NCI-H2196 (cell line): ENCODE measurements around the gene USP19.

Experiments
- DNase-seq: peaks from one replicate; lab custom pipeline; 2025; ENCODE audit not compliant: unreplicated experiment; lab: John Stamatoyannopoulos, UW

USP19 gene

DNA sequence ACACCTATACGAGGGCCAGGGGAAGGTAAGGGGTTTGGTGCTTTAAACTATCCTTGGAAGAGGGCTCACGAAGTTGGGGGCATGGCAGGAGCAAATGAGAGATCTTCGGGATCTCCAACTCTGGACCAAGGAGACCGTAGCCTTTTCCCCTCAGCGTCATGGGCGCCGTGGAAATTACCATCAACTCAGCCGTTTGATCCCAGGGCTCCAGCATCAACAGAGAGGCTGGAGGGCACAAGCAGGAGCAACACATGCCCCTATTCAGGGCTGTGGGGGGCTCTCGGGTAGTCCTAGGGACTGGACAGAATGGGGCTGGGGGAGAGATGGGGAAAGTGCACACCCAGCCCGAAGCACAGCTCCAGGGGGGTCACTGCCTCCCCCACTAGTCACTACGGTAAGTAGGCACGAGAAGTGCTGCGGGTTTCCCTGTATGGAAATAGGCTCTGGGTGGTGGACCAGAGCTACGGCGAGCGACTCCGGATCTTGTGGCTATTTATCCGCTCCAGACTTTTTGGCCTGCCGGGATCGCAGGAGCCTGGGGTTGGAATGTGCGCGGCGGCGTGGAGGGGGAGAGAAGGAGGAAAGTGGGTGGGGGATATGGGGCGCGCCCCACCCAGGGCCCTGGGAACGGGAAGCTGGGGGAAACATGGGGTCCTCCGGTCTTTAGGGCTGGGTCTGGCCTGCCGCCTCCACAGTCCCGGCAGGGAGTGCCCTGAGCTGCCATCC is 12.8 kb upstream of the USP19 start:
- DNase-seq, result peak; percentile 35

DNA sequence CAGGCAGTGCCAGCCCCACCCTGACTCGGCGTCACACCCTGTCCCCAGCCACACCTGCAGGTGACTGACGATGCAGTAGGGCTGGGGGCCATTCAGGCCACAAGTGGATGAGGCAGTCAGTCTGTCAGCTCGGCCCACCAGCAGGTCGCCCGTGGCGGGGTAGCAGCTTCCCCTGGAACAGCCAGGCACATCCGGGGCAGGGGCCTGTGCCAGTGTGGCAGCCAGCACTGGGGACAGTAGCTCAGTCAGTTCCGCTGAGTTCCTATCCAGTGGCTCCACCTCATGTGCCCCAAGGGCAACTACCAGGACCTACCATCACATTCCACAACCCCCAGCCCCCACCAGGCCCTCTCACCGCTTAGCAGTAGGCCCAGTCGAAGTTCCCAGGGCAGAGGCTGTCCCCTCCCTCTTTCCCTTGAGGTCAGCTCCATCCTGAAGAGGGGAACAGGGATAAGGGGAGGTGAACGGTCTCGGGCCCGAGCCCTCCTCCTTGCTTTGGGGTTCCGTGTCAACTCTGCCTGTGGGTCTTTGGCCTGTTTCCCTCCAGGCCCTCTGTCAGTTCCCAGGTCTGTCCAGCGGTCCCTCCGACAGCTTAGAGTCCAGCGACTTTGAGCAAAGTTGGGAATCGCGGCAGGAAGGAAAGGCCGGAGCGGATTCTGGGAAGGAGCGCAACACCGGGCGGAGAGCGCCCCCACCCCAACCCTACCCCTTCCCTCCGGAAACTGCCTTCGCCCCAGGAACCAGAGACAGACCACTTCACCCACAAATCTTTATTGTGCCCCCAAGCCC is 12.0 kb upstream of the USP19 start, which contains the start of gene LAMB2:
Gene LAMB2, minus strand, starts transcription at position 614 of the 789 bp plus-strand sequence. Its CDS starts 183 bp downstream, at position 431.
- peak; percentile 9 for DNase-seq

DNA sequence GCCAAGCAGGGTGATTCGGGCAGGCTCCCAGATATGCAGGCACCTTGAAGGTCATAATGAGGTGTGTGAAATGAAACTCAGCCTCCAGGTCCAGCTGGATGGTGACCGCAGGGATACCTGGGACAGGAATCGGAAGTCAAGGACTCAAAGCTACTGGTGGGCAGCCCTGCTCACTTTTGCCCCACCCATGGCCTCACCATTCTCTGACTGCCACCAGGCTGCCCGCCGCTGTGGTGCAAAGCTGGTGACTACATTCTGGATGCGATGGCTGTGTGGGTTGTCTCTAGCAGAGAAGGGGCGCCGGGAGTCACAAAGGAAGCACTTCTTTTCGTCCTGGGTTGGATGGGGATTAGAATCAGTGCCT is 11.4 kb upstream of the USP19 start:
- DNase-seq, result no peak

DNA sequence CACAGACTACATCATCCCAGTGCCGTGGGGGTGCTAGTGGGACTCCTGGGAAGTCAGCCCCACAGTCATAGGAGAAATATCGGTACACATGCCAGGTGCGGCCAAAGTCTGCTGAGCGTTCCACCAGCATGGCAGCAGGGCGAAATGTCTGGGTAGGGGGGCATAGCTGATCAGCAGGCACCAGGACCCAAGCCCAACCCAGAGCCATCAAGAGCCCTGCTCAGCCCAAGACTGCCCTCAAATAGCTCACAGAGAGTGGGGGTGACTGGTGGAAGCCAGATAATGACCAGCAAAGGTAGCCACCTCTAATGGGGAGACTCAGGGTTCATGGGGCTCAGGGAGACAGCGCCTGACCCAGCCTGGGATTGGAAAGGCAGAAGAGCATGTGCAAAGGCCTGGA is 11.0 kb upstream of the USP19 start:
- DNase-seq, result no peak

DNA sequence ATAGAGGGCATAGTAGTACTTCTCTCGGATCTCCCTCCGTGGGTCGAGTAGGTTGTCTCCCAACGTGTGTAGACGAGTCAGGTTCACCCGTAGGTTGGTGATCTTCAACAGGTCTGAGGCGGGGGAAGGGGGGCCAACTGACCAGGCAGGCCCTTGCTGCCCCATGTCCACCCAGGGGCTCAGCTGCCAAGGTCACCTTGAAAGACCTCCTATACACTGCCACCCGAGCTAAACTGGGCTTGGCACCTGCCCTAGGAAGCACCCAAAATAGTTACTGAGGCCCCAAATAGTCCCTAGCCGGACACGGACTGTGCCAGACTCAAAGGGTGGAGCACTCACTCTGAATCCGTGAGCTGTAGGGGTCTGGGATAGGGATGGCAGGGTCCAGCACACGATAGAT is 10.4 kb upstream of the USP19 start:
- no peak for DNase-seq

DNA sequence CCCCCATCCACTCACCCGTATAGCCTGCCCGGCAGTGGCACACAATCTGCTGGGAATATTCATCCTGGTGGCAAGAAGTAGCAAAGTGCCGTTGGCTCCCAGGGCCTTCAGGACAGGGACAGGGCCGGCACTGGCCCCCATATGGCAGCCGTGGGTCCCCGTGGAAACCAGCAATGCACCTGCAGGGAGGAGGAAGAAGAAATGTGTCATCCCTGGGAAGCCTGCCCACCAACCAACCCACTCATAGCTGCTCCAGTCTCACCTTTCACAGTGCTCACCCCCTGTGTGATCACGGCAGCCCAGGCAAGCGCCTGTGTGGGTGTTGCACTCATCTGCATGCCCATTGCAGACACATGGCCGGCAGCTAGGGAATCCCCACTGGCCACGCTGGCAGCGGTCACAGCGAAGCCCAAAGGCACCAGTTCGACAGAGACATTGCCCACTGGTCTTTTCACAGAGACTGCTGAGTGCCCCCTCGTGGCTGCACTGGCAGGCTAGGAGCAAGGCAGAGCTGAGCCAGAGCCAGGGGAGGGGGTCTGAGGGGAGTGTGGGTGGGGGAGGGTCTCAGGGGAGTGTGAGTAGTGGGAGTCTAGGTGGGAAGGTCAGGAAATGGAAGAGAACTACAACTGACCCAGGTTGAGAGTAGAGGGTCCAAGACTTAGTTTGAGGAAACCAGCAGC is 4.5 kb upstream of the USP19 start:
- no peak for DNase-seq

DNA sequence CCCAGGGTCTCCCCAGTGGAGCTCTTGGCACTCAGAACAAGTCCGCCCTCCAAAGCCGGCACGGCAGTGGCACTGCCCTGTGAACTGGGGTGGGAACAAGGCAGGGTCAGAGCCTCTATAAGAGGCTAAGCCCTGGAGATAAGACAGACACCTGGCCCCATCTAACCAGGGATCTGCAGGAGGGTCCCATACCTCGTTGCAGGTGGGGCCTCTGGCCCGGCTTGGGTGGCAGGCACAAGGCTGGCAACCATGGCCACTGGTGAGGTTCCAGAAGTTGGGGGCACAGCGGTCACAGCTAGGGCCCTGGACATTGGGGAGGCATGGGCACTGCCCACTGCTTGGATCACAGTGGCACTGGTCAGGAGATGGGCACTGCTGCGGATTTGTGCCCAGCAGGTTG is 3.6 kb upstream of the USP19 start:
- no peak for DNase-seq

DNA sequence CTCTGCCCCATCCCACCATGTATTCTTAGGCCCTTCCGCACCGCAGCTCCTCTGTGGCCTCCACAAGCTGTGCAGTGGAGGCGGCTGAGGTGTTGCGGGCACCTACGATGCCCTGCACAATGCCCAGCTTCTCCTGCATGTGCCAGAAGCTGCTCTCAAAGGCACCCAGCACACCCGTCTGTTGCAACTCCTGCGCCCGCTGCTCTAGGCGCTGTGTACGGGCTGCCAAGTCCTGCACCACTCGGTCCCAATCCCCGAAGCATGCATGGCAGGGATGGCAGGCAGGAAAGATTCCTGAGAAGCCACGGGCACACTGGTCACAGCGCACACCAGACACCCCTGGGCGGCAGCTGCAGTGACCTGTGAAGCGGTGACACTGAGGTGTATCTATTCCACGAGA is 3.1 kb upstream of the USP19 start:
- DNase-seq, result no peak

DNA sequence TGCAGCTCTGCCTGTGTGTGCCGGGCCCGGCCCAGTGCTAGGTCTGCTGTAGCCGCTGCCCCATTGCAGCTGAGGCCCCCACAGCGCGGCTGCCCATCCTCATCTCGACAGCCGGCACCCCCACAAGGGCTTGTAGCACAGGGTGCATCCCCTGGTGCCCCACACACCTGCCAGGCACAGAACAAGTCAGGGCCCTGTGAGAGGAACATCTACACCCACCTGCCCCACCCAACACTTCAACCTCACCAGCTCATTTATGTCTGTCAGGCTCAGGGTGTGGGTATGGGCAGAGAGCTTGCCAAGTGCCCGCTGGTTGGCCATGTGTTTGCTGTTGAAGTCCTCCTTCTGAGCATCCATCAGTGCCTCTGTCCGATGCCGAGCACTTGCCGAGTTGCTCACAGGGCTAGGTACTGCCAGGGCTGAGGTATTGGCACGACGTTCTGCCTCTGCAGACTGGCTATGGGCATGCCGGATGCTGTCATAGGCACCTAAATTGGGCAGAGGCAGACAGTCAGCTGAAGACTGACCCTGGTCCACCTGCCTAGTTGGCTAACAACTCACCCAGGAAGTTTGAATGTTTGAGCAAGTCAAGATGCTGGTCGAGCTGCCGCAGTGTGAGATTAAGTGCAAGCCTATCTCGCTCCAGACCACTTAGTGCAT is 2.4 kb upstream of the USP19 start:
- no peak for DNase-seq

DNA sequence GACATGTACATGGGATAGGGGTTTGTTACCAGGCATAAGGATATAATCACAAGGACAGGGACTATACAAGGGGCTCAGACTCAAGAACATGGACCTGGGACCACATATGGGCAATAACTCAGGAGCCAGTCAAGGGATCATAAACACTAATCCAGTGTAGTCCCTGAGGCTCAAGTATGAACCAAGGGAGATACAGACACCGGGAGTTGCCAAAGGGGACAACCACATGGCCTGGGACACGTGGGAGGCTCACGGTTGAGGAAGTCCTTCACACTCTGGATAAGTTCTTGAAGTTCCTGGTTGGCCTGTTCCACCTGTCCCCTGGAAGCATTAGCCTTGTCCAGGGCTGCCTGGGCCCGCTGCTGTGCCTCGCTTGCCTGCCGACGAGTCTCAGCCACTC is 1.8 kb upstream of the USP19 start:
- DNase-seq, result no peak

DNA sequence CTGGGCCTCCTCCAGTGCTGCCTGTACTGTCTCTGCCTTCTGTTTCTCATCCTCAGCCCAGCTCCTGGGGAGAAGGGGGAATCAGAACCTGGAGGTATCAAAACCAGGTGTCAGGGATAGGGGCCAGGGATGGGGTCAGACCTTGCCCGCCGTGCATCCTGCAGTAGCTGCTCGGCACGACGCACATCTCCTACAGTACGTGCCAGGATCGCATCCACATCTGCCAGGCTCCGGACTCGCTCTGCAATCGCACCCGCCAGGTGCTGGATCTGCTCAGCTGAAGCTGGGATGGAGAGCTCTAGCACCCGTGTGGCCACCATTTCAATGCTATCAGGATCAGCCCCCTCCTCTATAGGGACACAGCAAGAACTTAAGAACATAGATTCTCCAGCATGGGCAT is 1.4 kb upstream of the USP19 start:
- DNase-seq, result no peak

DNA sequence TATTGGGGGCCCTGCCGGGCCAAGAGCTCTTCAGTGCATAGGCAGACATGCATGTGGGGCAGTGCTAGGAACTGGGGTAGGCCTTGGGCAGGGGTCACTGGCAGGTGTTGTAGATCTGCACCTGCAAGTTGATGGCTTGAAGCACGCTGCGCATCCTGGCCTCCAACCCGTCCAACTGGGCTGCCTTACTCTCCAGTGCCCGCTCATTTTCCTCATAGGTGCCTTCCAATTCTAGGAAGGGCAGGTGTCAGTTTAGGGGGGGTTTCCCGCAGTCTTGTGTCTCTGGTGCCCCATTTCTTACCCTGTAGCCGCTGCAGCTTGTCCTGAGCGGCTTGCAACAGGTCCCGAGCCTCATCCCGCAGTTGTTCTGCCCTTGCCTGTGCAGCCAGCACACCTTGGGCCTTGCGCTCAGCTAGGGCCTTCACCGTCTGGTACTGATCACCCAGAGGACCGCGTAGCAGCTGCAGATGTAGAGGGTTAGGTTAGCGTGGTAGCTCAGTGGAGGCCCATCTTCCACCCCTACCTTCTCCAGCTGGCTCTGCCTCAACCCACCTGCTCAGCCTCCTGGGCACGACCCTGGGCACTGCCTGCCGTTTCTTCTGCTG is 611 bp upstream of the USP19 start:
- no peak for DNase-seq

DNA sequence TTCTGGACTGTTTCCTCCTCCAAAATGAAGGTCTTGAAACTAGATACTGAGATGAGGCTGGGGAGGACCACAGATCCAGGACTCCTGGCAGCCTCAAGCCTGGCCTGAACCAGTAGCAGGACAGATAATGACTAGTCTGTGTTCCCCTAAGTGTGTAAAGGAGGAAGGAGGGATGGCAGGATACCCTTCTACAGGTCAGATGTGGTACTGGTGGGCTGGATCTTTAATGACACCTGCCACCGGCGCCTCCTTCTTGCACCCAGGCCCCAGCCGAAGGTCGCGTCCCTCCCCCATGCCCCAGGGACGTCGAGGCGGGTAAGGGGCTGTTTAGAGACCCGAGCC is 556 bp downstream of the USP19 start:
- no peak for DNase-seq

DNA sequence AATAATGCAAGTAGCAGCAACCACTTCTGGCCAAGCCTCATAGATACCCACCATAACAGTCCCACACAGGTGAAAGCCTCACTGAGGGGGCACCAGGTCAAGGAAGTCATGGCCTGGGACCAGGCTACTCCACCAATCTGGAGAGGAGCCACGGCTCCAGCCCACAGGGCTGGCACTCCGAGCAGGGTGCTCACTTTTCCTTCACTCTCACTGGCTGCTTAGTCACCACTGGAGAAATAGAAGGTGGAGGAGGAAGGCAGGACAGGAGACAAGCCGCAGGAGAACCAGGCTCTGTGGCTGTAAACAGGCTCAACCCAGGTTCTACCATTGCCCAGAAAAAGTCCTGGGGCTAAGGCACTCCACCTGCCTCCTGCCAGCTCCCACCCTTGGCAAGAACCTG is 1.2 kb downstream of the USP19 start:
- DNase-seq, result no peak

DNA sequence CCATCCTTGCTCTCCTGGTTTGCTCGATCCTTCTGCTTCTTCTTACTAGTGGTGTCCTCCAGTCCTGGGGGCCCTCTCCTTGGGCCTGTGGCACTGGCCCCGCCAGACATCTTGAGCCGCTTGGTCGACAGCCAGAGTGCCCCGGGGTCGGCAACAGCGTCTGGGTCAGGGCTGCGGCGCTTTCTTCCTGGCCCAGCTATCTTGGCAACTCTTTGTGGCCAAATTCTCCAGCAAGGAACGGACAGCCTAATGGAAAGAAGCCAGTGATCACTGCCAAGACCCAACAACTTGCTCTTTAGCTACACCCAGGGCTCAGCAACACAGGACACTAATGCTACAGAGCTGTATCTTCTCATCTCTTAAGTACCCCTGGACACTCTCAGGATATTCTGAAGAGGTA is 1.6 kb downstream of the USP19 start:
- DNase-seq, result no peak

DNA sequence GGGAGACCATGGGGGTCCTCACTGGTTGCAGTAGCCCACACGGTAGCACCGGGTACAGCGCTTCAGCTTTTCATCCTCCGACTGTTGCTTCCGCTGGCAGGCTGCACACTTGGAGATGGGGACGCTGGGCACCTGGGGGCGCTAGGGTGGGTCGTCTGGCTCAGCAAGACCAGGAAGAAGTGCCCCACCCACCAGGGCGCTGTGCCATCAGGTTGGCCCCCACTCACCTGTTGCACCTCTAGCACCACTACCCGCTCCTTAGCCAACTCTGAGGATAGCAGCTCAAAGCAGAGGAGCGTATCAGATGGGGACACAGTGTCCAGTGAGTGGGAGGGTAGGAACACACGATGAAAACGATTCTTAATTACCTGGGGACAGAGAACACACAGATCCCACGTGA is 8.4 kb downstream of the USP19 start:
- no peak for DNase-seq

DNA sequence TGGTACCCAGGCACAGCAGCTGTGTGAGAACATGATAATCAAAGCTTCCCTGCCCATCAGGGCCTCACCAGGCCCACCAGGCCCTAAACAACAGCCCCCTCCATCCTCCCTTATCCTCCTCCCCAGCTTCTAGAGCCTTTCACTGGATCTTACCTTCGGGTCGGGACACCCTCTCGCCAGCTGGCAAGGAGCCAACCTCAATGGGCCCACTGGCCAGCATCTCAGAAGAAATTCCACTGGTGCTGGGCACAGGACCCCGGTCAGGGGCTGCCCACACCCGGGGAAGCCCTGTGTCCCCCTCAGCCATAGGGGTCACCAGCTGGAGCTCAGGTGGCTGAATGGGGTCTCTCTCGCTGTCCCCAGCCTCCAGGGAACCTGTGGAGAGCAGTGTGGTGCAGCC is 9.3 kb downstream of the USP19 start:
- no peak for DNase-seq

DNA sequence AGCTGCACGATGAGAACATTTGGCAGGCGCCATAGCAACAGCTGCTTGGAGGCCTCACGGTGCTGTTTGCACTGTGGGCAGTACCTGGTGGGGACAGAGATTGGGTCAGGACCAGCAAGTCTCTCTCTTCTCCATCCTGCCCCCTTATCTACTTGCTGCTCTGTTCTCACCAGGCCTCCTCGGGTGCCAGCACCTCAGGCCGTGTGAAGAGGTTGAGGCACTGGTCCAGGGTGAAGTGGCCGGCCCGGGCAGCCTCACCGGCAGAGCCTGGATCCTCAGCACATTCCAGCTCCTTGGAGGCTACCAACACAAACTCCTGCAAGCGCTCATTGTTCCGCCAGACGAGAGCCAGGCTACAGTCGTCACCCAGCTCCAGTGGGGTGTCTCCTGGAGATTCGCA is 9.8 kb downstream of the USP19 start:
- DNase-seq, result no peak

DNA sequence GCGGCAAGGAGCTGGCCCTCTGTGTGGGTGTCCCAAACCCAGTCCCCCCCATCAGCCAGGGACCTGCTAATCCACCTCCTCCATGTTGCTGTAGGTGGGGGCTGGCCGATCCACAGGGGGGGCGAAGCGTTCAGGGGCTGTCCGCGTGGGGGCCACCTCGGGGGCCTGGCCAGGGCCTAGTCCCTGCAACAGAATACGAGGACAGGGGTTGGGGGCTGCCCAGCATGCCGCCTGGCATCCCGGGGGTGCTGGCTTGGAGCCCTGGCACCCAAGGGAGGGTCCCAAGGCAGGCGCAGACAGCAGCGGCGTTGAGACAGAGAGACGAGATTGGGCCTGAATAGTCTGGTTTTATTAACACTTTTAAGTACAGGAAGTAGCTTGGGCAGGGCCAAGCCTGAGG is 12.3 kb downstream of the USP19 start:
- no peak for DNase-seq

DNA sequence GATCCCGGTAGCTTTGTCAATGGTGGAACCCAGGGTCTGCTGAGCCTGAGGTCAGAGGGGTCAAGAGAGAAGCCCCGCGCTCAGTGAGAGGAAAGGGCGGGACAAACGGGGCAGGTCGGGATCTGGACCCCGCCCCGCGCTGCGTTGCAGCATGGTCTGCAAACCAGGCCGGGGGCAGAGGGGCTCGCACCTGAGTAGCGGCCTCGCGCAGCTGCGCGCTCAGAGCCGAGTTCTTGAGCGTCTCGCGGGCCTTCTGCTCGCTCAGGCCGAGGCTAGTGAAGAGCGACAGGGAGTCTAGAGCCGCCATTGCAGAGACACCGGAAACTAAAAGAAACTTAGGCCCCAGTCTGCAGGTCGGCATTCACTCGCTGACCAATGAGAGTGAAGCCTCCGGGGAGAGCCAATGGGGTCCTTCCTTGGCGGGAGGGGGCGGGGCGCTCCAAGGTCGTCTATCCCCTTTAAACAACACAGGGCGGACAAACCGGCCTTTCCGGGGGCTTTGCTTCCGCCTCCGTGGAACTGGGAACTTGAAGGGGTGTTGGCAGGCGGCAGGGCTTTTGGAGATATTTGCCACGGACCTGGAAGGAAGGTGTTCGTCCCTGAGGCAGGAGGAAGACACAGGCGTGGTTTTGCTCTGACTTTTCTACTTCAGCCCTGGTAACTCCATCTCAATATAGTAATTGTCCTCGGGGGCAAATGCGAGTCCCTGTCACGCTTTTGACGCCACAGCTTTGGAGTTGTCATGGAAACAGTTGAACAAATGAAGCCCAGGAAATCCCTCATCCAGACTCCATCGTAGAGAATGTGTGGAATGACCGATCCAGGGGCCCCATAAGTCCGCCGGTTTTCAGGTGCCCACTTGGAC is 16.0 kb downstream of the USP19 start, which contains the start of gene QARS1:
Gene QARS1, minus strand, starts transcription at position 331 of the 865 bp plus-strand sequence. Its CDS starts 24 bp downstream, at position 307.
- peak; percentile 60 for DNase-seq
